HG02943 (cell line): ENCODE results near the gene ZNF750.

Source experiments
- ATAC-seq: cut with Tn5 transposase; IDR thresholded peaks from one replicate; pipeline ENCODE4 v1.9.1; 2021; ENCODE audit warnings: mild to moderate bottlenecking, low read depth, moderate library complexity; ENCODE audit not compliant: unreplicated experiment

Gene ZNF750

DNA sequence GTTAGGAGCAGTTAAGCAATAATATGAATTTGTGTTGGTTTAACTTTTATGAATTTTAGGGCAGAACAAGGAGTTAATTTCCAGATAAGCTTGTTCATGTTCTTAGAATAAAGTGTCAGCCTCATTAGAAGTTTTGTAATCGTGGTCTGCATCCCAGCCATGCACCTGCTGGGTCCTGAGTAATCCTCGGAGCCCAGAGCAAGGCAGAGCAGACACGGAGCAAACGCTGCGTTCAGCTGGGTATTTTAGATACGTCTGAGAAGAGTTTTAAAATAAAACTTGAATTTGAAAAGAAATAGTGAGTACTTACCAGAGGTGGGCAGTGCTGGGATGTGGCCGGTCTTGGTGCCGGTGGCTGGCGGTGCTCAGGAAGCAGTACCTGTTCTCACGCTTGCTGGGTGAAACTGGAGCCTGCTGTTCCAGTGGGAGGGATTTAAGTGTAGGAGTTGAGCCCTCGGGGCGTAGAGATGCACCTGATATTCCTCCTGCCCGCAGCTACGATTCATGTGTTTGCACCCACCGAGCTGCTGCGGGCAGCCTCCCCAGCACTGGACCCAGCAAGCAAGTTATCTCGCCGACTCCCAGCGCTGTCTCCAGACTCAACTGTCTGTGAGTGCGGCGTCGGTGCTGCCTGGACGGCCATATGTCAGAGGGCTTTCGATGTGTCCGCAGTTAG lies at the start of gene ZNF750:
Gene ZNF750, minus strand, starts transcription at position 406 of the 676 bp plus-strand sequence. CDS start 7,568 bp downstream, outside the sequence.
- ATAC-seq, result no peak

DNA sequence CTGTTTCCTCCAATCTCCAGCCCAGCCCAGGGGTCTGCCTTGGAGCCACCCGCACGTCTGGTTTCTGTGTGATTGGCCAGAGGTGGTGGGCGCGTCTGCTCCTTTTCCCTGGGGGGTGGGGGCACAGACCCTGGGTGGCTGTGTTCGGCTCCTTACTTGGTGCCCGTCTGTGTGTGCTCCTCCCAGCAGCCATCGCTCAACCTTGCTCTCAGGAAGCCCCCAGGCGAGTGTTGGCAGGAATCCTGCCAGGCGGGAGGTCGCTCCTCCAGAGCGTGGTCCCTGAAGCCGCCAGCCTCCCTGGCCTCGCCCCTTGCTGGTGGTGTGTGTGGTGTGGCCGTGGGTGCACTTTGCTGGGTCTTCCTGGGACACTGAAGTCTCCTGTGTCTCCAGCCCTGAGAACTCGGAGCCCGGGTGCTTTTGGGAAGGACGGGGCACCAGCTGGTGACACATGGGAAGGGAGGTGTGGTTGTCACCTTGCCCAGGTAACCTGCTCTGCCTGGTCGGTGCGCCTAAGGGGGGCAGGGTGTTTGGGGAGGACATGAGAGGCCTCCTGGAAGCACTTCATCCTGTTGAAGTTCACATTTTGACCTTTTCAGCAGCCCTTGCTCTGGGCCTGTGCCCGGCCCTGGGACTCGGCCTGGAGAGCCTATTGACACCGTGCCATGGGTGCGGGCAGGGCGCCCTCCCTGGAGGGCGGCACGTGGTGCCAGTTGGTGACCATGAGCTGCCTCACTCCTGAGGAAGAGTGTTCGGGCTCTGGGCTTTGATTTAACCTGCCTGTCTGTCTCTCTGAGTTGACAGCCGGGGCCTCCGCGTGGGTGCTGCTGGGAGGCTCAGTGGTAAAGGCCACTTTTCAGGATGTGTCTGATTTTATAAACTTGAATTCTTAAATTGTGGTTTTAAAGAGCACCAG lies 49.0 kb upstream of the ZNF750 start:
- ATAC-seq, result no peak

DNA sequence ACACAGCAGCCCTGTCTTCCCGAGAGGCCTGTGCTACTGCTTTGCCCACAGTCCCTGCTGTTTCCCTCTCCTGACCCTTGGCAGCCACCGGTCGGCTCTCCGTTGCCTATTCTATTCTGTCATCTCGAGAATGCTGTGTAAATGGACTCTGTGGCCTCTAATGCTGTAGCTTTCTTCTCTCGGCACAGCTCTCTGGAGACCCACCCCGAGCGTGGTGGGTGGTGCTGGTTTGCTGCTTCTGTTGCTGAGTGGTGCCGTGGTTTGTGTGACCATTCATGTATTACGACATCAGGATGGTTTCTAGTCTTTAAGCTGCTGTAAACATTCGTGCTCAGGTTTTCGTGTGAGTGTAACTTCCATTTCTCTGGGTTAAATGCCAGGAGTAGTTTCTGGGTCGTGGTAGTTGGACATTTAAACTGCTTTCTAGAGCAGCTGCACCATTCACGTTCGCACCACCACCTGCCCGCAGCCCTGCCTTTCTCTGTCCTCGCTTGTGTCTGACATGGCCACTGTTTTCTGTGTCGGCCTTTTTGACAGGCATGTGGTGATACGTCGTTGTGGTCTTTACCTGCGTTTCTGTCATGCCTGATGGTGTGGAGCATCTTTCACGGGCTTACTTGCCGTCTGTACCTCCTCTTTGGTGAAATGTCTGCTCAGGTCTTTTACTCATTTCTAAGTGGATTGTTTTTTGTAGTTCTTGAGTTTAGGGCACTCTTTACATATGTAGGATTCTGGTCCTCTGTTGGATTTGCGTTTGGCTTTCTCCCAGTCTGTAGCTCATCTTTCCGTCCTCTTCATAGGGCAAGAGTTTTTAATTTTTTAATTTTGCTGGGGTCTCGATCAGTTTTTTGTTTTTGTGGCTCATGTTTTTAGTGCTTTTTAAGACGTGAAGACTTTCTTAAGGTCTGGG lies 47.7 kb upstream of the ZNF750 start:
- ATAC-seq, result no peak

DNA sequence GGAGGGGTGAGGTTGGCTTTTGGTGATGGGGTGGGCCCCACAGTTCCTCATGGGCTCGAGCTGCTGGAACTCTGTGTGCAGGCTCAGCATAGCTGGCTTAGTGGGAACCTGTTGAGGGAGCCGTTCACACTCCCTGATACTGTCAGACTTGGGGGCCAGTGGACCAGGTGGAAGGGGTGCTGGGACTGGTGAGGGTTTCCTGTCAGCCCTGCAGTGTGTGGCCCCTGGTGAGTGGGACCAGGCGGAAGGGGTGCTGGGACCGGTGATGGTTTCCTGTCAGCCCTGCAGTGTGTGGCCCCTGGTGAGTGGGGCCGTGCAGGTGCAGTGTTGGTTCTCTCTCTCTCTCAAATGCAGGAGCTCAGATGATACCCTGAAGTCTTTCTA lies 45.1 kb upstream of the ZNF750 start:
- ATAC-seq, result no peak

DNA sequence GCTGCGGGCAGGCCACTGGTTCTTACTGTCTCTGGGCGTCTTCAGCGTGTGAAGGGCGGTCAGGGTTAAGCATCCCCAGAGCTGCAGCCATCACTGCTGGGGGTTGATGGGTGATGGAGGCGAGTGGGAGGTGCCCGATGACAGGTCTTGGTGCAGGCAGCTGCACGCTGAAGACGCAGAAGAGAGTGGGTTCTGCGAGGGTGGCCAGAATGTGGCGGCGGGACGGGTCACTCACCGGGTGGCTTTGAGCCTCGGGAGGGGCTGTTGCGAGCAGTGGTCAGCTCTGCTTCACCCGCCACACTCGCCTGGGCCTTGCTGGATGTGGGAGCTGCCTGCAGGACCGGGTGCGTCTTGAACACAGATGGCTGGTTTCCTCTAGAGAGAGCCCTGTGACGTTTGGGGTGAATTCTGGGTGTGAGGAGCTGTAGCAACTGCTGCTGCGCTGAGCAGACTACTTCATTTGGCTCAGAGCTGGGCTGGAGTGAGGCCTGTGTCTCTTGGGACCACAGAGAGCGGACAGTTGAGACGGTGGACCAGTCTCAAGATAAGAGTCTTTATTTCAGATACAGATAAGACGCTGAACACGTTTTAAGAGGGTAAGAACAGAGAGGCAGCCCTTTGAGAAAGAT lies 44.6 kb upstream of the ZNF750 start:
- ATAC-seq, result no peak

DNA sequence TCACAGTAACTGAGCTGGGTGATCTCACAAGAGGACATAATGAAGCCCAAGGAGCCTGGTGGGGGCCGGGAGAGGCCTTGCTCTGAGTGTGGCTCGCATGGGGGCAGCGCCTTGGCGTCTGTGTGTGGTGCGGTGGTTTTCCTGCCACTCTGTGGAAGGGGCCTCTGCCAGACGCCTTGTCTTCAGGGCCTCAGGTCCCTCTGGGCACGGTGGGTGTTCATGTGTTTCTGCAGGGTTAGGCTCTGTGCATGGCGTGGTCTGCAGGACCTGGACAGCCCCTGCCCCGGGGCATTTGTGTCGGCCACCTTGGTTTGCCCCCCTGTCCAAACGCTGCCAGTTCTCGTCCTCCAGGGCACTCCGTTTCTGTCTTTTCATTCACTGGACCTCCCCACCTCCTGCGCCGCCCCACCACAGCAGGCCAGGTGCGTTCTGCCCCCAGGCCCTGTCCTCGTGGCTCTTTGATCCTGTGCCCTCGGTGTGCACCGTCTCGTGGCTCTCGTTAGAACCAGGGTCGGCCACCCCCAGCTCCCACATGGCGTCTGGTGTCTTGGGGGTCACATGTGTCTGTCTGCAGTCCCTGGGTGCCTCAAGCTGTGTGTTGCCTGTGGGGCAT lies 43.7 kb upstream of the ZNF750 start:
- no peak for ATAC-seq

DNA sequence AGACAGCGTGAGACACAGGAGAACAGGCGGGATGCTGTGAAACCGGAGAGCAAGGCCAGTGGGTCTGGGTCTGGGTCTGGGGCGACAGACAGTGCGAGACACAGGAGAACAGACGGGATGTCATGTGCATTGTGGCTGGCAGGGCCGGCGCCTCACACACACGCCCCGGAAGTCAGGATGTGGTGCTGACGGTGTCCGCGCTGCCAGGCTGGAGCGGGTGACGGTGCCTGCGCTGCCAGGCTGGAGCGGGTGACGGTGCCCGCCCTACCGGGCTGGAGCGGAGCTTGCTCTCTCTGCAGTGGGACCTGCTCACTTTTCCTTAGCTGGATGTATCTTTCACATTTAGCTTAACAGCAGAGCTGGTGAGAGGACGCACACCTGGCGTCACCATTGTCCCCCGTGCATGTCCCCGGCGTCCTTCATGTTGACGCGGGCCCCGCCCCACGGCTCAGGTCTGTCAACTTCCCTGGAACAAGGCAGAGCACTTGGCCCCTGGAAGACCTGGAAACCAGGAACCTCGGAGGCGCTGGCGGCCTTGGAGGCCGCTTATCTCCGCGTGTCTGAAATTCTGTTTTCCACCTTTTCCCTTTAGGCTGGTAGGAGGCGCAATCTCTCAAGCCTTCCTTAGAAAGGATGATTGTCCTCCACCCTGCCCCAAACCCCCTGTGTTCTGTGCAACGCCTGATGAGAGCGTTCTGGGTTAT lies 43.0 kb upstream of the ZNF750 start:
- no peak for ATAC-seq

DNA sequence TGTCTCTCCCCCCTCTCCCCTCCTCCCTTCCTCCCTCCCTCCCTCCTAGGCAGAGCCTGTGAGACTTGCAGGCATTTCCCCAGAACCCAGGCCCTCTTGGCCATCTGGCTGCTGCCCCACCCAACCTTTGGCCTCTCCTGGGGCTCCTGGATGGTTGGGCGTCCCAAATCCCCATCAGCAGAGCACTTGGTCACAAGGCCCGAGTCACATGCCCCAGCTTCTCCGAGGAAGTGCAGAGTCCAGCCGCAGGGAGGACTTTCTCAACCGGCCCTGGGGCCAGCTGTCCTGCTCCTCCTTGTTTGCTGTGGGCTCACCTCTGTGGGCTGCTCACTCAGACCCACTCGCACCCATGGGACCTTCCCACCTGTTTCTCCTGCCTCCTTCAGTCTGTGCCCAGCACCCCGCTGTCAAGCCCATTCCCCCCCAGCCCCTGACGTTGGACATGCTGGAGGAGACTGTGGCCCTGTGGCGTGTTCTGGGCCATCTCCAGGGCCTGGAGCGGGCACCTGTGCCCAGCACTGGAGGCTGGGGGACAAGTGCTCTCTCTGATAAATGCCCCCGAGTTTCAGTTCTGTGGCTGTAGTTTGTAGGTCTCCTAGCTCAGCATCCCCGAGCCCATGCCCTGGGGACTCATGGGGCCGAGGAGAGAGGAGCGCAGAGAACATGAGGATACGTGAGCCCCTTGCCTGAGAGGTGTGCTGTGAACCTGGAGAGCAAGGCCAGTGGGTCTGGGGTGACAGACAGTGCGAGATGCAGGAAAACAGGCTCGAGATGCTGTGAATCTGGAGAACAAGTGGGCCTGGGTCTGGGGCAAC lies 42.3 kb upstream of the ZNF750 start:
- ATAC-seq, result no peak

DNA sequence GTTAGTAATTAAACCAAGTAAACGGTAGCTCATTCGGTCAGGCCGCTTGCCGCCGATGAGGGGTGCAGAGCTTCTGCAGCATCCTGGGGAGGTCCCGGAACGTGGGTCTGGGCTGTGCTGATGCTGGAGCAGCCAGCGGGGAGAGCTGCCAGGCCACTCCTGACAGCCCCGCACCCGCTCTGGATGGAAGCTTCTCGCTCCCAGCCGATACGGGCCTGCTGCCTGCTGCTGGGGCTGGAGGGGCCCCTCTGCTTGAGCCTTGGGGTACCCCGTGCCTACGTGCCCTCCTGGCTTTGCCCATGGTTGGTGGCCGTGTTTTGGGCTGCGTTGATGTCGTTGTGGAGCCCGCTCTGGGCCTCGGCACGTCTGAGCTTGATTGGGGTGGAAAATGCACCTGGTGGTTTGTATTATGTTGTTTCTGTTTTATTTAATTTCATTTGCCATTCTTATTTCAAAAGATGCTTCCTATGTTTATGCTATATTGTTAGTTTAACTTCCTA lies 41.6 kb upstream of the ZNF750 start:
- no peak for ATAC-seq

DNA sequence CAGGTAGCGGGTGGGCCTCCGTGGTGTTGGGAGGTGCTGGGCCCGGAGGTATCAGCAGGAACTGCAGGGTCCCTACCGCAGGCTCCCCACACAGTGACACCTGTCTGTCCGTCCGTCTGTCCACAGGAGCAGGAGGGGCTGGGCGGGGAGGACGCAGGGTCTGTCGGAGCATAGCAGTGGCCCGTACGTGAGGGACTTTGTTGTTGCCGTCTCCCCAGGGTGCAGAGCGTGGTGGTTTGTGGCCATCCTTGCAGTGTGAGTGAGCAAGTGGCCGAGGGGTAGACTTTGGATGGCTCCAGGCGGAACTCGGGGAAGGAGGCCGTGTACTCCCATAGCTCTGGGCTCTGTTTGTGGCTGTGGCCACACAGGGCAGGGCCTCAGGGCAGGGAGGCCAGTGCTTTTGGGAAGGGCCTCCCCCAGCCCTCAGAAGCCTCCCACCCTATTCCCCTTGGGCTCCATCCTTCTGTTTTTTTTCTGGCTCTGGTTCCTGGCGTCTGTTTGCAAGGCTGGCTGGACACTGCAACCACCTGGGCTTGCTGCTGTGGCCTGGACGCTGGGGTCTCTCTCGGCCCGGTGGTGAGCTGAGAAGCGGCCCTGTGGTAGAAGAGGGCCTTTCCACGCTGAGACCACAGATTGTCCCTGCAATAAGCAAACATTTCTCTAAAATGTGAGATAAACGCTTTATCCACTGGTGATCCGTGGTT lies 41.0 kb upstream of the ZNF750 start:
- ATAC-seq, result no peak

DNA sequence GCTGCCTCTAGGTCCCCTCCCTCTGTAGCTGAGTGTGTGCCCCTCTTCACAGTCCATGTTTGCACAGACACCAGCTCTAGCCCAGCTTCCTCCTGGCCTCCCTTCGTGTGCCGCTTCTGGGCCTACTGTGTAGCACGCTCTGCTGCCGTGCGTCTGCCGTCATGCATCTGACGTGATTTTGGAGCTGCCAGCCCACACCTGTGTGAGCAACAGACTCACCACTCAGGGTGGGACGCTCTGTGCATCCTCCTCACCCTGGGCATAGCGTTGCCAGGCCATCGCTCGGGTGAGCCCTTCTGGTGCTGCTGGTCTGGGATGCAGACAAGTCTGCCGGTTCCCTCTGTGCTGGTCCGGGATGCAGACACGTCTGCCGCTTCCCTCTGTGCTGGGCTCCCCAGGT lies 39.4 kb upstream of the ZNF750 start:
- no peak for ATAC-seq

DNA sequence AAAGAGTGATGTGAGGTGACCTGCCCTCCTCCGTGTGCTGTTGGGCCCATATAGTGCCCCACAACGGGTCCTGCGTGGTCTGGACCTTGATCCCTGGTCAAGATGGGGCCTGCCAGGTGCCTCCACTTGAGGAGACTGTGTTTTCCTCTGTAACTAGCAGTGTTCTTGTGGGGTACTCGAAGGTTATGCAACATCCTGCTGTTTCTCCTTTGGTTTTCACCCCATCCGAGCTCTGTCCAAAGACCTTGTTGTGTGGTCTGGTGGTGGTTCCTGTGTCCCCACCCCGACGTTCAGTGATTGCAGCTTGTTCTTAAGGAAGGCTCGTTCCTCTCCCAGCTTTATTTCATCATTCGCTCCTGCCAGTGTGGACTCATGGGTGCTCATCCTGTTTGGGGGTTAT lies 38.7 kb upstream of the ZNF750 start:
- ATAC-seq, result no peak

DNA sequence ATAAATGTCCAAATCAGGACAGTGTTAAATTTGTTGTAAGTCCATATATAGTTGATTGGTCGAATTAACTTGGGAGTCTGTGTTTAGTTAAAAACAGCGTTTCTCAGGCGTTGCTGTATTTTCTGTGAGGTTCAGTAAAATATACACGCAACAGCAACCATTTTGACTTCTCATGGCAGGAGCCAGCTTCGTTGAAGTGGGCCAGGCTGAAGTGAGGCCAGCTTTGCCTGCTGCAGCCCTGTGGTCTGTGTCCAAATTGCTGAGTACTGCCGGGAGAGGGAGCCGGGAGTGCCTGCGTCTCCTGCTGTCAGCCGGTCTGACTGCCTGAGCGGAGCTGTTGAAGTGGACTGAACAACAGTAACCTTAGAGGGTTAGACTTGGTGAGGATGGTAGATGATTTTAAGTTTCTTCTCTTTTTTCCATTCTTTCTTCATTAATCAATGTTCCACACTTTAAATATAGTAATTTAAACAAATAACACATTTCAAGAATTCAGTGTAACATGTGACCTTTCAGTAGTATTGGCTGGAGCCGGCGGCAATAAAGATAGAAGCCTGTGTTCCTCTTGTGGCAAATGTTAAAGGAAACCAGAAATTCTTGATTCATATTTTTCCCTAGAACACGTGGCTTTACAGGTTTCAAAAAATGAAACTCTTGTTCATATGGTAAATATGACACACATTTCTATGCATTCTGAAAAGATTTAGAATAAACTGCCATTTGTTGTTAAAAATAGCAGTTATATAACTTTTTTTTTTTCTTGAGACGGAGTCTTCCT lies 37.0 kb upstream of the ZNF750 start:
- ATAC-seq, result no peak

DNA sequence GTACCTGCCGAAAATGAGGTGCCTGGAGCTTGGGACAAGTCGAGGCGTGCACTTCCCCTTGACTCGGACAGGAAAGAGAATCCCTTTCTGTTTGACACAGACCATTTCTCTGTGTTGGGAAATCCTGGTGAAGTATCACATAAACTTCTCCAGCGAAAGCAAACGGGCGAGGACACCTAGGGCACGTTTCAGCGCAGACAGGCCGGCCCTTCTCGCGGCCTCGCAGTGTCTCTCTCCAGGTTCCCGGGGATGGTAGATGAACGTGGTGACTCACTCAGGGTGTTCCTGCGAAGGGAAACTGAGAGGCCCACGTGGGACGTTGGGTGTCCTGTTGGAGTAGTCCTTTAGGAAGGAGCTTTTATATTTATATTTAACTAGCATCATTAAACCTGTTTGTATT lies 36.3 kb upstream of the ZNF750 start:
- ATAC-seq, result no peak

DNA sequence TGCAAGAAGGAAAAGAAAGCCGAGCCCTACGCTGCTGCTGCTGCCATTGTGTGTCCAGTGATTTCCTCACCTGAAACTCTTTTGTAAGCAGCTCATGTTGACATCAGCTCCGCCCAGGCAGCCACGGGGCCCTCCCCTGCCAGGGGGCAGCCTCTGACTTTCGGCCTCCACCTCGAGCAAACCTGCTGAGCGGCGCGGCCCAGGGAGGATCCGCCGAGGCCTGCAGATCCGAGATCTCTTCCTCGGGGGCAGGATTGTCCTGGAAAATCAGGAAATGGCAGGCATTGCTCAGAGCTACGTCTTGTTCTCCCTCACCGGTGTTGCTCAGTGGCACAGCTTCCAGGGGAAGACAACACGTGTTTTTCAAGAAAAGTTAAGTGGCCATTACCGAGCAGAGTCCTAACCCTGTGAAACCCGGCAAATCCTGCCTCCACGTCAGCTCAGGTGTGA lies 35.6 kb upstream of the ZNF750 start:
- no peak for ATAC-seq

DNA sequence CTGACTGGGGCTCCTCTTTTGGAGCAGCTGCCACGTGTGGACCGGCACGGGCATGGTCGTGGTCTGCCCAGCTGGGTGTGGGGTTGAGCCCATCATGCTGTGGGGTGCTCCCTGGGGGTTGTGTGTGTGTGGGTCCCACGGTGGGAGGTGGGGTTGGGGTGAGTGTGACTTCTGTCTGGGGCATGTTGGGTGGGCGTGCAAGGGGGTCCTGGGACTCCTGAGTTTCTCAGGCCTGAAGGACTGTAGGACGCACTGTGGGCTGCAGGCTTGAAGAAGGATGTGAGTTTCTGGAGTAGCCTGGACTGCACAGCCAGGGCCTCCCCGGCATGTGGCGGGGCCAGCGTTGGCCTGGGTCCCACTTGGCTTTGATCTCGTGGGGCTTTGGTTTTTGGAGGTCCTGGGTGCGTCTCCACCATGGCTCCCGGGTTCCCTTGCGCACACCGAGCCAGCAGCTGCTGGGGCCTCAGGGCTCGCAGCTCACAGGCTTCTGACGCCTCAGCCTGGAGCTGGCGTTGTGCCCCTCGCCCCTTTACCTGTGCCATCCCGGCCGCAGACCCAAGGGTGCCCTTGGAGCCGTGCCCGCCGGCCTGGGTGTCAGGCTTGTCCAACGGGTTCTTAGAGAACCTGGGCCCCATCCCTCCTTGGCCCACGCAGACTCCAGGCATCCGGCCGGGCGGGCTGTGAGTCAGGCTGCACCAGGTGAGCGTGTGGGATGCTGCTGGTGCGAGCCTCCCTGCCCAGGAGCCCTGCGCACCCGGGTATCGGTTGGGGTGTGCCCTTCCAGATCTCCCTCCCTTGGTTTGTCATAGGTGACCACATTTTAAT lies 34.4 kb upstream of the ZNF750 start:
- ATAC-seq, result no peak
